Prostate gland (tissue), 2 donors: ENCODE measurements around the gene ID3.

Source experiments
- POLR2A ChIP-seq: fragments of 450-650 bp; IDR thresholded peaks from one replicate; pipeline ENCODE4 v1.6.1; 2016; ENCODE audit warnings: antibody characterized with exemption, mild to moderate bottlenecking
- TF ChIP-seq, protein P1 (sequence below), 4 experiments: fragments of 200-600 bp in 2 of 4; fragments of 450-650 bp in 2 of 4; sonication (generic) in 2 of 4; IDR thresholded peaks; 1 replicate in 3 of 4; 2 replicates in 1 of 4; pipeline ENCODE4 v1.5.1; 2016 to 2019; ENCODE audit warnings: antibody characterized with exemption in 4 of 4, mild to moderate bottlenecking in 2 of 4, moderate library complexity in 2 of 4

GRCh38 chr1:23537296-23537973 lies 21.9 kb downstream of the ID3 start:
- TF ChIP-seq, protein P1, sequence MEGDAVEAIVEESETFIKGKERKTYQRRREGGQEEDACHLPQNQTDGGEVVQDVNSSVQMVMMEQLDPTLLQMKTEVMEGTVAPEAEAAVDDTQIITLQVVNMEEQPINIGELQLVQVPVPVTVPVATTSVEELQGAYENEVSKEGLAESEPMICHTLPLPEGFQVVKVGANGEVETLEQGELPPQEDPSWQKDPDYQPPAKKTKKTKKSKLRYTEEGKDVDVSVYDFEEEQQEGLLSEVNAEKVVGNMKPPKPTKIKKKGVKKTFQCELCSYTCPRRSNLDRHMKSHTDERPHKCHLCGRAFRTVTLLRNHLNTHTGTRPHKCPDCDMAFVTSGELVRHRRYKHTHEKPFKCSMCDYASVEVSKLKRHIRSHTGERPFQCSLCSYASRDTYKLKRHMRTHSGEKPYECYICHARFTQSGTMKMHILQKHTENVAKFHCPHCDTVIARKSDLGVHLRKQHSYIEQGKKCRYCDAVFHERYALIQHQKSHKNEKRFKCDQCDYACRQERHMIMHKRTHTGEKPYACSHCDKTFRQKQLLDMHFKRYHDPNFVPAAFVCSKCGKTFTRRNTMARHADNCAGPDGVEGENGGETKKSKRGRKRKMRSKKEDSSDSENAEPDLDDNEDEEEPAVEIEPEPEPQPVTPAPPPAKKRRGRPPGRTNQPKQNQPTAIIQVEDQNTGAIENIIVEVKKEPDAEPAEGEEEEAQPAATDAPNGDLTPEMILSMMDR (IDR thresholded peaks at IDR 0.05), result no peak
- no peak for TF ChIP-seq POLR2A
